HG03521 (cell line): ENCODE measurements around the gene PTGER1.
"Not testable (repeated sequence)": the region's sequence is repeated elsewhere in the genome, so short reads cannot be mapped to it uniquely, and the experiment has no call there.

ENCODE experiments used
- ATAC-seq: cut with Tn5 transposase; IDR thresholded peaks from one replicate; pipeline ENCODE4 v1.9.1; 2021; ENCODE audit warnings: mild to moderate bottlenecking, moderate library complexity; ENCODE audit not compliant: unreplicated experiment

PTGER1 gene

DNA sequence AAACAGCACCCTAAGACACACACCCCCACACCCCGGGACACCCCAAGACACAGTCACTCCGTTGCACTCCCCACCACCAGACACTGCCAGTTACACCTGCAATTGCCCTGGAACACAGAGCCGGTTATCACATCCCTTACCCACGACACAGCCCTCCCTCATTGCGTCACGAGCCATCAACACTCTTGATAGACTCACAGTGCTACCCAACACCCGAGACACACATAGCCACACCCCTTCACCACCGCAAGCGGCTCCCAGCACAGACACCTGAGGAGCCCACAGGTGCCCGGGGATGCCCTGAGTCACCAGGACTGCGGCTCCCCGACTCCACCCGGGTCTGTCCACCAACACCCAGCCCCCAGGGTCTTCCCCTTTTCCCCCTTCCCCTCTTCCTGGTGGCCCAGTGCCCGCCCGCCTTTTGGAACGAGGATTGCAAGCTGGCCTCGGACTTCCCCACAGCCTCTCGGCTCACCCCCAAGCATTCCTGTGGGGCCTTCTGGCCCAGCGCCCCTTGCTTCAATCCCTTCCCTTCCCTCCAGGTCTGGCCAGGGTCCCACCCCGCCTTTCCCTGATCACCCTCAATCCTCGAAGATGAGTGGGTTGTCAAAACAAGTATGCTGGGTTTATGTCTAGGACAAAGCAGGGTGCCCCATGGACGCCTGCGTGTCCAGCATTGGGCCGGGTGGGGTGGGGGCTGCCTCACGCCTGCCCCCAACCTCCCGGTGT, 1.7 kb upstream of the PTGER1 start:
- no peak for ATAC-seq

DNA sequence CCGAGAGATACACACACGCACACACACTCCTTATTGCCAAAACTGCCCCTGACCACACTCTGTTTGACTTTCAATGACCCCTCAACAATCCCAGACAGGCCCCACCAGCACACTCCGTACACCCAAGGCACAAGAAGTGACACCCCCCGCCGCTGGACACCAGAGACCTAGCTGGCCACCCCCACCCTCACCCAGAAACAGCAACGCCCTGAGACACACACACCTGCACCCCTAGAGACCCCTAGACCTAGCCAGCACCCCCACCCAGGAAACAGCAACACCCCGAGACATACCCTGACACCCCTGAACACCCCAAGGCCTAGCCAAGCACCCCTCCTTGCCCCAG, 1.1 kb upstream of the PTGER1 start:
- ATAC-seq: no peak

DNA sequence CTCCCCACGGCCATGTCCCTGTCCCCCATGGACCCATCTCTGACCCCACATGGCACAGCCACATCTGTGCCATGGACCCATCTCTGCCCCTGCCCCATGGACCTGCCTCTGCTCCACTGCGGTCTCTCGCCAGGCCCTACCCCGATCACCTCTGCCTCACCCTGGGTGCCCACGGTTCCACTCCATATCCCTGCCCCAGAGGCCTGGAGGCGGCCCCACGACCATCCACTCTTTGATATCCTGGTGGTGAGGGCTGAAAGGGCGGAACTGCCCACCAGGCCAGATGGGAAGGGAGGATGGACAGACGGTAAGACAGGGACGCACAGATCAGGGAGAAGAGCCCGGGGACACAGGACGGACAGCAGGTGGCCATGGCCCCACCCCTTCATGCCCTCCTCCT, 327 bp downstream of the PTGER1 start:
- no peak for ATAC-seq

DNA sequence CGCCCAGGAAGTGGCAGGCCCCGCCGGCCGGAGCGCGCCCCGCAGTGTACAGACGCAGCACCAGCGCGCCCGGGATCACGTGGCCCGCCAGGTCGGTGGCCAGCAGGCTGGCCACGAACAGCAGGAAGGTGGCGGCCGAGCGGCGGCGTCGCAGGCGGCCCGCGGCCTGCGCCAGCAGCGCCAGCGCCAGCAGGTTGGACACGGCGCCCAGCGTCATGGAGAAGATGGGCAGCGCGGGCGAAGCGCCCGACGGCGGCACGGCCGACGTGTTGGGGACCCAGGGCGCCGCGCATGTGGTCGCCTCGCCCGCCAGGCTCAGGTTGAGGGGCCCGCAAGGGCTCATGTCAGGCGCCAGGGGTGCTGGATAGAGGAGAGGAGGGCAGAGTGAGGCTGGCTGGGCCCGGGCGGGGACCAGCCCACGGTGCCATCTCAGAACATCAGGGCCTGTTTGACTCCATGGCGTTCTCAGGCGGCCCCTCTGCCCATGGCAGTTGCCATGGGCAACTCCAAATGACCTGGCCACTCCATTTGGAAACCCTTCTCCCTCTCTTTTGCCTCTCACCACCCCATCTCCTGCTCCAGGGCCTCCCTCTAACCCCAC, 1.1 kb downstream of the PTGER1 start:
- no peak for ATAC-seq

DNA sequence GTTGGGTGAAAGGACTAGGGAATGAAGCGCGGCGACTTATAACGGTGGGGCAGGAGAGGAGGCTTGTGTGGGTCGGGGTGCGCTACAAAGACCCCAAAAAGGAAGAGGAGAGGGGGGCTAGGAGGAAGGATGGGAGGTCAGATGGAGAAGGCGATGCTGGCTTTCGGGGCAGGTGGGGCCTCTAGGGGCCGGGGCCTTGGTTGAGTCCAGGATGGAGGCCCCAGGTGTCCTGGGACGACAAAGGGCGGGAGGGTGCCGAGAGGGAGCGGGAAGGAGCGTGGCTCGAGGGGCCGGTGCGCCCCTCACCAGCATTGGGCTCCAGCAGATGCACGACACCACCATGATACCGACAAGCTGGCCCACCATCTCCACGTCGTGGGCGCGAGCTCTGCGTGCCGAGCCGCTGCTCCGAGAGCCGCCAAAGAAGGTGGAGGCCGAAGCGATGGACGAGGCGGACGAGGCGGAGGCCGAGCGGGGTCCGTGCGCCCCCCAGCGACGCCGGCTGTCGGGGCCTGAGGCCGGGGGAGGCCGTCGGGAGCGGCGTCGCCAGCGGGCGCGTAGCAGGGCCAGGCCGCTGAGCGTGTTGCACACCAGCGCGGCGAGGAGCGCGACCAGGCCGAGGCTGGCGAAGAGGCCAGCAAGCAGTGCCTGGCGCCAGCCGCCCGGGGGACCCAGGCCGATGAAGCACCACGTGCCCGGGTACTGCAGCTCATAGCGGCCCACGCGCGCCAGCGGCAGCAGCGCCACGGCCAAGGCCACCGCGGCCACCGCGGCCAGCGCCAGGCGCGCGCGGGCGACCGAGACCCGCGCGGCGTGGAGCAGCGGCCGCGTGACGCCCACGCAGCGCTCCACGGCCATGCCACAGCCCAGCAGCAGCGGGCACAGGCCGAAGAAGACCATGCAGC, 1.8 kb downstream of the PTGER1 start:
- ATAC-seq: no peak

DNA sequence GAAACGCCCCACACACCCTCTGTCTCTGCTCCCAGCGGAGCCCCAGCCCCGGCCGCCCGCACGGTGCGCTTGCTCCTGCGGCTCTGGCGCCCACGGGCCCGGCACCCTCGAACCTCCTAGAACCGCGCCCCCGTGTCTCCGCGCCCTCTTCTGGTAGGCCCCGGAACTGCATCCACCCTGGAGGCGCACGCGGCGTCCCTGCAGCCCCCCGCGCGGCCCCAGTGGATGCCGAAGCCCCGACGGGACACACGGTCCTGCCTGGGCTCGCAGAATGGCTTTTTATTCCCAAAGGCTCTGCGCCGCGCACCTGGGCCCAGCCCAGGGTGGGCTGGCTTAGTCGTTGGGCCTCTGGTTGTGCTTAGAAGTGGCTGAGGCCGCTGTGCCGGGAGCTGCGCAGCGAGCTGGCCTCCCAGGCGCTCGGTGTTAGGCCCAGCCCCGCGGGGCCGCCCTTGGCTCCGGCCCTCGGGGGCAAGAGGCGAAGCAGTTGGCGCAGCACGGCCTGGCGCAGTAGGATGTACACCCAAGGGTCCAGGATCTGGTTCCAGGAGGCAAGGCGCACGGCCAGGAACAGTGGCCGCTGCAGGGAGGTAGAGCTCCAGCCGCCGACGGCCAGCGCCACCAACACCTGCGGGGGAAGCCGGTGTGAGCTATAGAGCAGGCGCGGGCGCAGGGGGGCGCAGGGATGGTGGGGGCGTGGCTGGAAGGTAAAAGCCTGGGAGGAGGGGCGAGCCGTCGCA, 2.8 kb downstream of the PTGER1 start:
- ATAC-seq: no peak

DNA sequence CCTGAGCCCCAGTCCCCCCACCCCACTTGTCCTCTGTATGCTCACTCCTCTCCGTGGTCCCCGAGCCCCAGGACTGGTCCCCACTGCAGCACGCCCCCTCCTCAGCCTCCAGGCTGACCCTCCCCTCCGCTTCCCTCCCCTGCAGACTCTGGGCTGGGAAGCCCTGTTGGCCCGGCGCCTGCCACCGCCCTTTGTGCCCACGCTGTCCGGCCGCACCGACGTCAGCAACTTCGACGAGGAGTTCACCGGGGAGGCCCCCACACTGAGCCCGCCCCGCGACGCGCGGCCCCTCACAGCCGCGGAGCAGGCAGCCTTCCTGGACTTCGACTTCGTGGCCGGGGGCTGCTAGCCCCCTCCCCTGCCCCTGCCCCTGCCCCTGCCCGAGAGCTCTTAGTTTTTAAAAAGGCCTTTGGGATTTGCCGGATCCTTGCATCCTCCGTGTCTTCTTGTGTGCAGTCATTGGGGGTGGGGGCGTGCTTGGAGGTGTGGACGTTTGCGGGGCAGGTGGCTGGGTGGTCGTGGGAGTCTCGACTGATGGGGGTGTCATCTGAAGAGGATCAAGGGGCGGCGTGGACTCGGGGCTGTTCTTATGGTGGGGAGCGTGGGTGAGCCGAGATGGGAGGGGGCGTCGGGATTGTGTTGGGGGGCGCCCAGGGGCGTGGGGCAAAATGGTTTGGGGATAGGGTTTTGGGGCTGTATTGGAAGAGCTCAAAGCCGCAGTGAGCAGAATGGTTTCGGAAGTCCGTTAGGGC, 3.5 kb downstream of the PTGER1 start:
- no peak for ATAC-seq

DNA sequence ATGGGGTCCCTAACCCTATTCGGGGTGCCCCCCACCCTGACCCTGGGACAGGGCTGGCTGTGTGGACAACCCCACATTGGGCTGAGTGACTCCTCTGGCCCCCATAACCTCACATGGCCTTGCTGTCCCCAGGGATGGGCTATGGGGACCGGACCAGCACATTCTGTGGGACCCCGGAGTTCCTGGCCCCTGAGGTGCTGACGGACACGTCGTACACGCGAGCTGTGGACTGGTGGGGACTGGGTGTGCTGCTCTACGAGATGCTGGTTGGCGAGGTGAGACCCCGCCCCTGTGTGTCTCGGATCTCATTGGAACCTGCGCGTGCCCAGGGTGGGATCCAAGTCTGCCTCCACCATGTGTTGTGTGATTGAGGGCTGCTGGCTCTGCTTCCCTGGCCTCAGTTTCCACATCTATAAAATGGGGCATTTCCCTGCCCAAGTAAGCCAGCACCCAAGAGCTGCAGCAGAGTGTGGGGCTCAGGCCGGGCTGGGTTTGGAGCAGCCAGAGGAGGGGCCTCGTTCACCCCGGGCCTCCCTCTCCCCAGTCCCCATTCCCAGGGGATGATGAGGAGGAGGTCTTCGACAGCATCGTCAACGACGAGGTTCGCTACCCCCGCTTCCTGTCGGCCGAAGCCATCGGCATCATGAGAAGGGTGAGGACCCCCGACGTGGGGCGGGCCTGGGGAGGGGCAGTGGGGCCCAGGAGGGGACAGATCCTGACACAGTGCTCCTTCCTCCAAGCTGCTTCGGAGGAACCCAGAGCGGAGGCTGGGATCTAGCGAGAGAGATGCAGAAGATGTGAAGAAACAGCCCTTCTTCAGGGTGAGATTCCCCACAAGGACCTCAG, 4.9 kb downstream of the PTGER1 start:
- ATAC-seq: no peak

DNA sequence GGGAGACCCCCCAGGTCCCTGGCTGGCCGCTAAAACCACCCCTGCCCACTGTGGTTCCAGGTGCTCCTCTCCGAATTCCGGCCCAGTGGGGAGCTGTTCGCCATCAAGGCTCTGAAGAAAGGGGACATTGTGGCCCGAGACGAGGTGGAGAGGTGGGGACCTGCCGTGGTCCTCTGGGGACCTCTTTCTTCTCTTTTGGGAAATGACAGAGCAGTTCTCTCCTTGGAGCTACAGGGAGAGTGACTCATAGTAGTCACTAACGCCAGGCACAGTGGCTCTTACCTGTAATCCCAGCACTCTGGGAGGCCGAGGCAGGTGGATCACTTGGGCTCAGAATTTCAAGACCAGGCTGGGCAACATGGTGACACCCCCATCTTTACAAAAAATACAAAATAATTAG, 7.3 kb downstream of the PTGER1 start:
- ATAC-seq: no peak

DNA sequence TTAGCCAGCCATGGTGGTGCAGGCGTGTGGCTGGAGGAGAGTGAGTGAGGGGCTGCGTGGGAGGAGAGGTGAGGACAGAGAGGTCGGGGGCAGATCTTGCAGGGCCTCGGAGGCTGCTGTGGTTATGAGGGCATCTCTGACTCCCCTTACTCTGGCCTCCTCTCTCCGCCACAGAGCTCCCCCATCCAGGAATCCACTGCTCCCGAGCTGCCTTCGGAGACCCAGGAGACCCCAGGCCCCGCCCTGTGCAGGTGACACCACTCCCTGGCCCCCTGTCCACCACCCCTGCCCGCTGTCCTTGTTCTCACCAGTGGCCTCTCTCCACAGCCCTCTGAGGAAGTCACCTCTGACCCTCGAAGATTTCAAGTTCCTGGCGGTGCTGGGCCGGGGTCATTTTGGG, 7.8 kb downstream of the PTGER1 start:
- no peak for ATAC-seq

DNA sequence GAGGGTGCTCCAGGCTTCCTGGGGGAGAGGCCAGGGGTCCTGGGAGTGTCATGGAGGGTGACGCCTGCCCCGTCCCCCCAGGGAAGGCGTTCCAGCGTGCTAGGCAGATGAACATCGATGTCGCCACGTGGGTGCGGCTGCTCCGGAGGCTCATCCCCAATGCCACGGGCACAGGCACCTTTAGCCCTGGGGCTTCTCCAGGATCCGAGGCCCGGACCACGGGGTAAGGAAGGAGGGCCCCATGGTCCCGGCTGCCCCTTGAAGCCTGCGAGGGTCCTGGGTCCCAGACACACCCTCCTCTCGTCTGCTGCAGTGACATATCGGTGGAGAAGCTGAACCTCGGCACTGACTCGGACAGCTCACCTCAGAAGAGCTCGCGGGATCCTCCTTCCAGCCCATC, 11.4 kb downstream of the PTGER1 start:
- ATAC-seq: no peak

DNA sequence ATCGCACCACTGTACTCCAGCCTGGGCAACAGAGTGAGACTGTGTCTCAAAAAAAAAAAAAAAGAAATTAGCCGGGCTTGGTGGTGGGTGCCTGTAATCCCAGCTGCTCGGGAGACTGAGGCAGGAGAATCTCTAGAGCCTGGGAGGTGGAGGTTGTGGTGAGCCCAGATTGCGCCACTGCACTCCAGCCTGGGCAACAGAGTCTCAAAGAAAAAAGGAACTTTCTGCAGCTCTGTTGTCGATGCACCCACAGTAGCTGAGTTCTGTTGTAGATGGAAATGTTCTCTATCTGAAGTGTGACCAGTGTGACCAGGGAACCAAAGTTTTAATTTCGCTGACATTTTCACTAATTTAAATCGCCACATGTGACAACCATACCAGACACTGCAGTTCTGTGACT, 12.8 kb downstream of the PTGER1 start:
- not testable (repeated sequence) for ATAC-seq

DNA sequence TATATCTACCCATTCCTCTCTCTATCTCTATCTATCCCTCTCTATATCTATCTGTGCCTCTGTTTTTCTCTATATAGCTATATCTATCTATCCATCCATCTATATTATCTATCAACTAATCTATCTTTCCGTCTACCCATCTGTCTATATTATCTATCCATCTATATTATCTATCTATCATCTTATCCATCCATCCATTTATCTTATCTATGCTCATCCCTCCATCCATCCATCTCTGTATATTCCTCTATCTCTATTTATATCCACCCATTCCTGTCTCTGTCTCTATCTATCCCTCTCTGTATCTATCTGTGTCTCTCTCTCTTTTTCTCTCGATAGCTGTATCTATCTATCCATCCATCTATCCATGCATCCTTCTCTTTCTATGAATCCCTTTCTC, 14.2 kb downstream of the PTGER1 start:
- no peak for ATAC-seq

DNA sequence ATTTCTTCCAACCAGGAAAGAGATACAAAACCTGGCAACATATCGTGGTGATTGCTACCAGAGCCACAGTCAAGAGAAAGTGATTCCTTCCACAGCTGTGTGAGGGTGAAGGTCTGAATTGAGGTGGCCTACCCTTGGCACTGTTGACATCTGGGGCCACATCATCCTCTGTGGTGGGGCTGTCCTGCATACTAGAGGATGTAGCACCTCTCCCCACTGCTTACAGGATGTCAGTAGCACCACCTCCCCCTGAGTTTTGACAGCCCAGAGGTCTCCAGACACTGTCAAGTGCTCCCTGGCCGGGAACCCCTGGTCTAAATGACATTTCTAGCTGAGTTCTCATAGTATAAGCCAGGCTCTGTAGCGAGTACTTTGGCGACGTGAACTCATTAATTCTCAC, 15.5 kb downstream of the PTGER1 start:
- no peak for ATAC-seq

DNA sequence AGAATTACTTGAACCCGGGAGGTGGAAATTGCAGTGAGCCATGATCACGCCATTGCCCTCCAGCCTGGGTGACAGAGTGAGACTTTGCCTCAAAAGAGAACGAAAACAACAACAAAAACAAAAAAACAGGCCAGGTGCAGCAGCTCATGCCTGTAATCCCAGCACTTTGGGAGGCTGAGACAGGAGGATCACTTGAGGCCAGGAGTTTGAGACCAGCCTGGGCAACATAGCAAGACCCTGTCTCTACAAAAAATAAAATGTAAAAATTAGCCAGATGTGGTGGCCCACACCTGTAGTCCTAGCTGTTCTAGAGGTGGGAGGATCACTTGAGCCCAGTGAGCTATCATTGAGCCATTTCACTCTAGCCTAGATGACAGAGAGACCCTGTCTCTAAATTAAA, 22.9 kb downstream of the PTGER1 start:
- ATAC-seq: not testable (repeated sequence)

DNA sequence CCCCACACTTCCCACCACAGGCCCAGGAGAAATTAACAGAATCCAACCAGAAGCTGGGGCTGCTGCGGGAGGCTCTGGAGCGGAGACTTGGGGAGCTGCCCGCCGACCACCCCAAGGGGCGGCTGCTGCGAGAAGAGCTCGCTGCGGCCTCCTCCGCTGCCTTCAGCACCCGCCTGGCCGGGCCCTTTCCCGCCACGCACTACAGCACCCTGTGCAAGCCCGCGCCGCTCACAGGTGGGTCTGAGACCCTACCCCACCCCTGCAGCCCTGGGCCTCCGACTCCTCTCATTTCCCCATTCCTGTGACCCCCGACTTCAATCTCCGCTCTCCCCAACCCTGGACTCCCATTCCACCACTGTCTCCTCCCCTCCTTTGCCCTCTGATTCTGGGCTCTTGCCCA, 24.3 kb downstream of the PTGER1 start:
- ATAC-seq: no peak

DNA sequence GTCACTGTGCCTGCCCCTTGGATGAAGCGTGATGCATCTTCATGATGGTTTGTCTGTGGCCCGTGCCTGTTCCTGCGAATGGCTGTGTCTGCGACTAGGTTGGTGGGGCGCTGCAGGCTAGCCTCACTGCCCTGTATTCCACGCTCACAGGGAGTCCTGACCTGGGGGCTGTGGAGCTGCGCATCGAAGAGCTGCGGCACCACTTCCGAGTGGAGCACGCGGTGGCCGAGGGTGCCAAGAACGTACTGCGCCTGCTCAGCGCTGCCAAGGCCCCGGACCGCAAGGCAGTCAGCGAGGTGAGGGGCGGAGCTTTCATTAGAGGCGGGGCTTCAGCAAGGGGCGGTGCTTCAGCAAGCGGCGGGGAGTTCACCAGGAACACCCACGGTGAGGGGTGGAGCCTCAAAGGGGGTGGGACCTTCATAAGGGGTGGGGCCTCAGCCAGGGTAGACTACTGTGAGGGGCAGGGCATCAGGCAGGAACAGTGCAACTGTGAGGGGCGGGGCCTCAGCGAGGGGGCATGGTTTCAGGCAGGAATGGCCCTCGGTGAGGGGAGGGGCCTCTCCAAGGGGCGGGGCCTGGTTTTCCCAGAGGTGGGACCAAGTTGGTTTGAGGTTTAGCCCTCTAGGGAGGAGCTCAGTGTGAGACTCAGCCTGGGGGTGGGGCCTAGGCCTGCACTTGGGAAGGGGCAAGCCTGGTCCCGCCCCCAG, 24.8 kb downstream of the PTGER1 start:
- no peak for ATAC-seq

DNA sequence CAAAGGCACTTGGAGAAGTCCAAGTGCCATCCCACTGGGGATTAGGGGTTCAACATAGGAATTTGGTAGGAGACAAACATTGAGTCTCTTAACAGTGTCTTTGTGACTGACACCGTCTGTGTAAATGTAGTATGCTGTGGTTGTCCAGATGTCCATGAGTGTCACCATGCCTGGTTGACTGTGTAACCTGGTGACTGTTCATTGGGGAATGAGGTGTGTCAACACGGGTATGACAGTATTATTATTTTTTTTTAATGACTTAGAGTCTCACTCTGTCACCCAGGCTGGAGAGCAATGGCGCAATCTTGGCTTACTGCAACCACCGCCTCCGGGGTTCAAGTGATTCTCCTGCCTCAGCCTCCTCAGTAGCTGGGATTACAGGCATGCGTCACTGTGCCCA, 25.8 kb downstream of the PTGER1 start:
- ATAC-seq: no peak
